ENCODE measurements around the gene CDKL5.
"Not testable (repeated sequence)": the region's sequence is repeated elsewhere in the genome, so short reads cannot be mapped to it uniquely, and the experiment has no call there.

The CDKL5 gene

GRCh38 chrX:18425199-18426003 lies at the start of gene CDKL5:
CDKL5 (plus strand) TSS chrX:18425608; CDS start chrX:18507097, 81,489 bp downstream.
- FAIRE-seq: peak; percentile 84

GRCh38 chrX:18377796-18378195 lies 47.6 kb upstream of the CDKL5 start:
- no peak for FAIRE-seq

- no peak for FAIRE-seq
Observed at GRCh38 chrX:18389966-18390365, 35.4 kb upstream of the CDKL5 start.

GRCh38 chrX:18390941-18391538 lies 34.4 kb upstream of the CDKL5 start:
- peak; percentile 100 for FAIRE-seq

- FAIRE-seq: no peak
Observed at GRCh38 chrX:18394477-18394876, 30.9 kb upstream of the CDKL5 start.

GRCh38 chrX:18401848-18402213 lies 23.6 kb upstream of the CDKL5 start:
- FAIRE-seq: no peak

- no peak for FAIRE-seq
Observed at GRCh38 chrX:18406531-18407266, 18.7 kb upstream of the CDKL5 start.

- peak; percentile 94 for FAIRE-seq
Observed at GRCh38 chrX:18410038-18410437, 15.4 kb upstream of the CDKL5 start.

- FAIRE-seq: no peak
Observed at GRCh38 chrX:18415386-18415785, 10.0 kb upstream of the CDKL5 start.

GRCh38 chrX:18422325-18422724 lies 3.1 kb upstream of the CDKL5 start:
- no peak for FAIRE-seq

- FAIRE-seq: no peak
Observed at GRCh38 chrX:18422886-18423285, 2.5 kb upstream of the CDKL5 start.

- FAIRE-seq: peak; percentile 47
Observed at GRCh38 chrX:18424482-18425198, 768 bp upstream of the CDKL5 start.

- FAIRE-seq: no peak
Observed at GRCh38 chrX:18426004-18426320, 554 bp downstream of the CDKL5 start.

- no peak for FAIRE-seq
Observed at GRCh38 chrX:18428006-18428405, 2.6 kb downstream of the CDKL5 start.

GRCh38 chrX:18433288-18433687 lies 7.9 kb downstream of the CDKL5 start:
- not testable (repeated sequence) for FAIRE-seq

GRCh38 chrX:18434896-18435295 lies 9.5 kb downstream of the CDKL5 start:
- FAIRE-seq: no peak

GRCh38 chrX:18436017-18436416 lies 10.6 kb downstream of the CDKL5 start:
- no peak for FAIRE-seq

GRCh38 chrX:18440835-18441234 lies 15.4 kb downstream of the CDKL5 start:
- no peak for FAIRE-seq

GRCh38 chrX:18441780-18442367 lies 16.5 kb downstream of the CDKL5 start:
- no peak for FAIRE-seq

GRCh38 chrX:18448416-18448815 lies 23.0 kb downstream of the CDKL5 start:
- FAIRE-seq: no peak

GRCh38 chrX:18449236-18449635 lies 23.8 kb downstream of the CDKL5 start:
- FAIRE-seq: no peak

GRCh38 chrX:18455384-18455783 lies 30.0 kb downstream of the CDKL5 start:
- FAIRE-seq: peak; percentile 84

GRCh38 chrX:18457000-18457399 lies 31.6 kb downstream of the CDKL5 start:
- FAIRE-seq: no peak
